HUES48 (cell line): Measurements from ENCODE around the gene TCEA2.

Experiments used
- H3K27ac ChIP-seq: one replicate; pipeline ENCODE4 v1.7.0; 2013; ENCODE audit warnings: low read depth, low read length, inconsistent platforms
- H3K27me3 ChIP-seq: 2 replicates; pipeline ENCODE4 v1.6.1; 2013; ENCODE audit warnings: mild to moderate bottlenecking, low read length; ENCODE audit not compliant: control insufficient read depth, insufficient read depth
- H3K36me3 ChIP-seq: 2 replicates; pipeline ENCODE4 v1.6.1; 2013; ENCODE audit warnings: low read length; ENCODE audit not compliant: control insufficient read depth, insufficient read depth
- H3K4me1 ChIP-seq: 2 replicates; pipeline ENCODE4 v1.6.1; 2013; ENCODE audit warnings: mild to moderate bottlenecking, low read length; ENCODE audit not compliant: control insufficient read depth, insufficient read depth
- H3K4me3 ChIP-seq: 2 replicates; pipeline ENCODE4 v1.5.1; 2013; ENCODE audit warnings: mild to moderate bottlenecking, low read depth, low read length
- H3K9ac ChIP-seq: 2 replicates; pipeline ENCODE4 v1.6.1; 2013; ENCODE audit warnings: mild to moderate bottlenecking, low read depth, low read length, moderate library complexity
- H3K9me3 ChIP-seq: 2 replicates; pipeline ENCODE4 v1.6.1; 2013; ENCODE audit warnings: low read length; ENCODE audit not compliant: control insufficient read depth, insufficient read depth

TCEA2 gene

DNA sequence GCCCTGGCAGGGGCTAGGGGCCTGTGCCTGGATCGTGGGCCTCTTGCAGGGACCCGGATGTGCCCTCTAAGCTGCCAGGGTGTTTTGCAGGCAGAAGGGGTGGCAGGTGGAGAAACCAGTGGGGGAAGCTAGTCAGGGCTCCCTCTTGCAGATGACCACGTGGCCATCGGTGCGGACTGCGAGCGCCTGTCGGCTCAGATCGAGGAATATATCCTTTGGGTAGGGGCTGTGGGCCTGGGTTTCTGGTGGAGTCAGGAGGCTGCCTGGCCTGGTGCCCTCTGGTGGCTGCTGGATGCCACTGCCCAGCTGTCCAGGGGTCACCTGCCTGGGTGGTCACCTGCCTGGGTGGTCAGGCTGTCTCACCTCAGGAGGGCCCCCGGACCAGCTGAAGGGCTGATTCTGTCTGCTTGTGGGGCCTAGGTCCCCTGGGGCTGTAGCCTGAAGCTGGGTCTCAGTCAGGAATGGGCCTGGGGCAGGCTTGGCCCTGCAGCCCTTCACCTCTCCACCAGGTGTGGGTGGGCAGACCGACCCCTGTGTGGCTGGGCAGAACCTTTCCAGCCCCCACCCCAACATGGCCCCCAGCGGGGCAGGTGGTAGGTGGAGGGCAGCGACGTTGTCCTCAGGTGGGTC lies 6.7 kb downstream of the TCEA2 start:
- H3K9me3 ChIP-seq = no peaks in the 10 kb centered on the region
- H3K36me3 ChIP-seq = no peaks in the 10 kb centered on the region; the same call in 1 of the 2 replicates
- no peak overlapping the region for H3K27ac ChIP-seq
- H3K4me1 ChIP-seq = peaks cover 10% of the 10 kb centered on the region; the same call in 1 of the 2 replicates
- H3K9ac ChIP-seq = no peak overlapping the region
- no peak overlapping the region for H3K4me3 ChIP-seq
- H3K27me3 ChIP-seq = no peaks in the 10 kb centered on the region

DNA sequence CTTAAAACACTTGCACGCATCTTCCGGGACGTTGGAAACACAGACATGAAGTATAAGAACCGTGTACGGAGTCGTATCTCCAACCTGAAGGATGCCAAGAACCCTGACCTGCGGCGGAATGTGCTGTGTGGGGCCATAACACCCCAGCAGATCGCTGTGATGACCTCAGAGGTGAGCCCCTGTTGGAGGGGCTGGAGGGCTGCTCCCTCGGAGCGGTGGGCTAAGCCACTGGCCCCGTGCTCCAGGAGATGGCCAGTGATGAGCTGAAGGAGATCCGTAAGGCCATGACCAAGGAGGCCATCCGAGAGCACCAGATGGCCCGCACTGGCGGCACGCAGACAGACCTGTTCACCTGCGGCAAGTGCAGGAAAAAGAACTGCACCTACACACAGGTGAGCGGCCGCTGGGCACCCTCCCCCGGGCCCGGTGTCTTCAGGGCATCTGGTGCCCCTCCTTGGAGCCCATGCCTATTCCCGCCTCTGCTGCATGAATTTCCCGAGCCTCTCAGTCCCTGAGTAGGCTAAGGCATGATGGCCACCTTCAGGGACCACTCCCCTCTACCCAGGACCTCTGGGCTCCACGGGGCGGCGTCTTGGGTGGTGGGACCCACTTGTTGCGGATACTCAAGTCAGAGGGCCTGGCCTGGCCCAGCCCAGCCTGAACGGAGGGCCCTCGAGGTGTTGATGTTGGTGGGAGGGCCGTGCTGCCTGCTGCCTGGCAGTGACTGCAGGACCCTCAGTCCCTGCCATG lies 7.4 kb downstream of the TCEA2 start:
- Histone ChIP-seq H3K9ac (no peak overlapping the region), H3K27me3 (no peaks in the 10 kb centered on the region), H3K36me3 (no peaks in the 10 kb centered on the region; the same call in 1 of the 2 replicates), H3K27ac (no peak overlapping the region), H3K4me3 (no peak overlapping the region), H3K9me3 (no peaks in the 10 kb centered on the region), H3K4me1 (peaks cover 10% of the 10 kb centered on the region; the same call in 1 of the 2 replicates)

DNA sequence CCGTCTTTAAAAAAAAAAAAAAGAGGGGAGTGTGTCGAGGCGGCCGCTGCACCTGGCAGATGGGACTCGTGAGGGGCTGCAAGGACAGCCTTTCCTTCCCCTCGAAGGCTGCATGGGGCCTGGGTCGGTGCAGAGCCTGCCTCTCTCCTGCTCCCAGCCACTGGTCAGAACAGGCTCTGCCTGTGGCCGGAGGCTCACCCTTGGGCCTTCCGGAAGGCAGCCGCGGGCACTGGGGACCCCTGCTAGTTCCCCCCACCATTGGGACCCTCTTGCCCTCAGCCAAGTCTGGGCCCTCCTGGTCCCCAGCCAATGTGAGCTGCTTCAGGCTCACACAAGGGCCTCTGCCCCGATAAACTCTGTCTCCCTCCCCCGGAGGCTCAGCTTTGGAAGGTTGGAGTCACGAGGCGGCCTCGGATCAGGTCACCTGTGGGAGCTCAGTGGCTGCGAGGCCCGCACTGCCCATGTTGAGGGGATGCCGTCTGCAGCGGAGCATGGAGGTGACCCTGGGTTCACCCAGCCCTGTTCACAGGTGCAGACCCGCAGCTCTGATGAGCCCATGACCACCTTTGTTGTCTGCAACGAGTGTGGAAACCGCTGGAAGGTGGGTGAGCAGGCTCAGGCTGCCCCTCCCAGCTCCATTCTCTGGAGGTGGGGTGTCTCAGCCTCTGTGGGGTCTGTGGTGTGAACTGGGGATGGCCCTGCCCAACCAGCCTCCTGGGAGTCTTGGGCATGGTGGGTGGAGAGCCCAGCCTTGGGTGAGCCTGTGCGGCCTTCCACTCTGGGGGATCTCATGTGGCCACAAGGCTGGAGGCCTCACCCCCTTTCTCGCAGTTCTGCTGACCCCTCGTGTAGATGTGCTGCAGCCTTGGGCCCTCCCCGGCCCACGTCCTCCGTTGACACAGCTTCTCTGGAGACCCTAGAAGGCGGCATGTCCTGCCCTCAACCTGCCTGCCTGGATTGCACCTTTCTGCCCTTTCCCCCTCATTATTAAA lies 8.6 kb downstream of the TCEA2 start:
- peaks cover 2% of the 10 kb centered on the region; the same call in 1 of the 2 replicates for H3K4me1 ChIP-seq
- no peaks in the 10 kb centered on the region for H3K27me3 ChIP-seq
- no peak overlapping the region for H3K27ac ChIP-seq
- H3K9me3 ChIP-seq = no peaks in the 10 kb centered on the region
- H3K9ac ChIP-seq = no peak overlapping the region
- no peaks in the 10 kb centered on the region; the same call in 1 of the 2 replicates for H3K36me3 ChIP-seq
- H3K4me3 ChIP-seq = no peak overlapping the region

DNA sequence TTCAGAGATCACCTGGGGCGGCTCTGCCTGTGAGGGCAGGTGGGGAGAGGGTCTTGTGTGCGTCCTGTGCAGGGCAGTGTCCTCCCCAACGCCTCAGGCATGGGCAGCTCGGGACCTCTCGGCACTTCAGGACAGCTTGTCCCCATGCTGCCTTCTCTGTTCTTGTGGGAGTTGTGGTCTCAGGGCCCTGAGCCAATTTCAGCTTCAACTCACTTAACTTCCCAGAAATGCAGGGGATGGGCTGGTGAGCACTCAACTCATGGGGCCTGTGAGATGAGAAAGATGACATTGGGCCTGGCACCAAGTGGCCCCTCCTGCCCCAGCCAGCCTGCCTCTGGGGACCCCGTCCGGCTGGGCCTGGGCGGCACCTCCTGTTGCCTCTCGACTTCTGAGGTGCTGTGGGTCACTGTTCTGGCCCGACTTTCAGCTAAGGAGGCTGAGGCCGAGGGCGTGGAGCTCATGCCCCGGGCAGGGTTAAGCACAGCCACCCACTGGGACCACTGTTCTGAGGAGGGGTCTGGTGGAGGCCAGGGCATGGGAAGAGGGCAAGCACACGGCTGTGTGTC lies 9.6 kb downstream of the TCEA2 start:
- no peak overlapping the region for H3K9ac ChIP-seq
- H3K36me3 ChIP-seq = no peaks in the 10 kb centered on the region; the same call in 1 of the 2 replicates
- no peak overlapping the region for H3K4me3 ChIP-seq
- no peak overlapping the region for H3K27ac ChIP-seq
- peaks cover 2% of the 10 kb centered on the region; the same call in 1 of the 2 replicates for H3K4me1 ChIP-seq
- H3K9me3 ChIP-seq = no peaks in the 10 kb centered on the region
- no peaks in the 10 kb centered on the region for H3K27me3 ChIP-seq

DNA sequence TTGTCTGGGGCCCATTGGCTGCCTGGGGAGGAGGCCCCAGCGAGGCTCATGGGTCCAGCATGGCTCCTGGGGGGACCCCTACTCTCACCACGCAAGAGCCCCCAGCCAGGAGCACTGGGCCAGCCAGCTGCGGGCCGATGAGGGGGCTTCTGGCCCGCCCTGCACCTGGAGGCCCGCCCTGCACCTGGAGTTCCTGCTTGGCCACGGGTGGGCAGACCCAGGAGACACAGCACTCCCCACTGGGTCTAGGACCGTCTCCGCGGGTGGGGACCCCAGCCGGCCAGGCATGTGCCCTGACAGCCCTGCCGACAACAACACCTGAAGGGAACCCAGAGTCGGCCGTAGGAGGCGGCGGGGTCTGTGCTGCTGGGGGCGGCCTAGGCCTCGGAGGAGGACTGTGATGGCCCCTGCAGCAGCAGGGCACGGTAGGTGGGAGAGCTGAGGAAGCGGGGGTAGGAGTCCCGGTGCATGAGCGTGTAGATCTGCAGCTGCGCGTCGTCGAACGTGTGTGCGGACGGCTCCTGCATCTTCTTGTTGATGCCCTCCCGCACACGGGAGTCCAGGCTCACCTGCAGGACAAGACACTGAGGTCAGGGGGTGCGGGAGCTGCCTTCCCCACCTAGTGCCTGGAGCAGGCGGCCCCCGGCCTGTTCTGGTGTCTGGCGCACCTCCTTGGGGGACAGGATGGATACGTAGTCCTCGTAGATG lies 10.6 kb downstream of the TCEA2 start:
- no peaks in the 10 kb centered on the region; the same call in 1 of the 2 replicates for H3K36me3 ChIP-seq
- no peaks in the 10 kb centered on the region for H3K9me3 ChIP-seq
- H3K4me3 ChIP-seq = no peak overlapping the region
- no peak overlapping the region for H3K27ac ChIP-seq
- peaks cover 2% of the 10 kb centered on the region; the same call in 1 of the 2 replicates for H3K4me1 ChIP-seq
- H3K9ac ChIP-seq = no peak overlapping the region
- no peaks in the 10 kb centered on the region for H3K27me3 ChIP-seq

DNA sequence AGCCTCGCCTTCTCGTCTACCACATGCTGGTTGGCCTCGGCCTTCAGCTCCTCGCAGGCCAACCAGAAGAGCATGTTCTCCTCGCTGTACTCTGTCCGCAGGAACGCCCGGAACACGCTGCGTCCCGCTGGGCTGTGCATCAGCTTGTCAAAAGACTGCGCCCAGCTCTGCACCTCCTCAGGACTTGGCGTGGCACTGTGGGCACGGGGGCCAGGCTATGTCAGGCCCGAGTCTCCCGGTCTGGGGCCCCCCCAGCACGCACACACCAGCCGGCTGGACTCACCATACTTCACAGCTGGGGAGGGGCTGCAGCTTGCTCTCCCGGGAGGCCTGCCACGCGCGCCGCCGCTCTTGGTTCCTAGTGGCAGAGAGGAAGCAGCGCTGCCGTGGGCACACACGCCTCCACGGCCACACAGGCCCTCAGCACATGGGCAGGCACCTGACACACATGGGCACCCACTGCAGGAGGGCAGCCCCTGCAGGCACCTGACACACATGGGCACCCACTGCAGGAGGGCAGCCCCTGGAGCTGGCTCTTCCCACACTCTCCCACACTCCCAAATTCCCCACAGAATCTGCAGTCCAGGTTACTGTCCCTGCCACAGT lies 11.3 kb downstream of the TCEA2 start:
- no peak overlapping the region for H3K9ac ChIP-seq
- peaks cover 5% of the 10 kb centered on the region; the same call in 1 of the 2 replicates for H3K4me1 ChIP-seq
- H3K27ac ChIP-seq = no peak overlapping the region
- no peaks in the 10 kb centered on the region for H3K9me3 ChIP-seq
- H3K36me3 ChIP-seq = no peaks in the 10 kb centered on the region; the same call in 1 of the 2 replicates
- no peaks in the 10 kb centered on the region for H3K27me3 ChIP-seq
- no peak overlapping the region for H3K4me3 ChIP-seq

DNA sequence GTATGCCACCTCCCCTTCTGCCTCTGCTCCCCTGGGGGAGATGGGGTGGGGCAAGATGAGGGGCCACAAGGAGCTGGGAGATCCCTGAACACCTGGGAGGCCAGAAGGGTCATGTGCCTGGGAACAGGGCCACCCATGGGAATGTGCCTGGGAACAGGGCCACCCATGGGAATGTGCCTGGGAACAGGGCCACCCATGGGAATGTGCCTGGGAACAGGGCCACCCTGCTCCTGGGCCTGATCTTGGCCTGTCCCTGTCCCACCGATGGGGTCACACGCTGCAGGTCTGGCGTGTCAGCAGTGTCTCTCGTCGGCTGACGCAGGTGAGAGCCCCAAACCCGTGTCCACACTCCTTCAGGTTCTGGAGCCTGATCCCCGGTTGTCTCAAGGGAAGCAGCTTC lies 12.0 kb downstream of the TCEA2 start:
- Histone ChIP-seq H3K4me1 (peaks cover 3% of the 10 kb centered on the region; the same call in 1 of the 2 replicates), H3K4me3 (no peak overlapping the region), H3K27ac (no peak overlapping the region), H3K9me3 (no peaks in the 10 kb centered on the region), H3K27me3 (no peaks in the 10 kb centered on the region), H3K9ac (no peak overlapping the region), H3K36me3 (no peaks in the 10 kb centered on the region; the same call in 1 of the 2 replicates)

DNA sequence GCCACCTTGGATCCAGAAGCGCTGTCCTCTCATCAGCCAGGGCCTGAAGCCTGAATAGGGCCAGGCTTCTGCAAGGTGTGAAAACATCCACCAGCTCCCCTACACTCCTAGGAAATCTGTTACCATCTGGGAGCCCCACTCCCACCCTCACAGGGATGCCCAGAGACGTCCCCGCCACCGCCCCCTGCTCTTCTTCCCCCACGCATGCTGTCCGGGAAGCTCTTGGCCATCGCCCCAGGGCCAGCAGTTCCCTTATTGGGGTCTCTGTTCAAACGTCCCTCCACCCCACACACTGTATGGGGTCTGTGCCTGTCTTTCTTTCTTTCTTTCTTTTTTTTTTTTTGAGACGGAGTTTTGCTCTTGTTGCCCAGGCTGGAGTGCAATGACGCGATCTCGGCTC lies 12.6 kb downstream of the TCEA2 start:
- no peak overlapping the region for H3K4me3 ChIP-seq
- H3K27me3 ChIP-seq = peaks cover 6% of the 10 kb centered on the region
- no peaks in the 10 kb centered on the region for H3K9me3 ChIP-seq
- no peak overlapping the region for H3K27ac ChIP-seq
- no peak overlapping the region for H3K9ac ChIP-seq
- no peaks in the 10 kb centered on the region; the same call in 1 of the 2 replicates for H3K36me3 ChIP-seq
- peaks cover 5% of the 10 kb centered on the region; the same call in 1 of the 2 replicates for H3K4me1 ChIP-seq

DNA sequence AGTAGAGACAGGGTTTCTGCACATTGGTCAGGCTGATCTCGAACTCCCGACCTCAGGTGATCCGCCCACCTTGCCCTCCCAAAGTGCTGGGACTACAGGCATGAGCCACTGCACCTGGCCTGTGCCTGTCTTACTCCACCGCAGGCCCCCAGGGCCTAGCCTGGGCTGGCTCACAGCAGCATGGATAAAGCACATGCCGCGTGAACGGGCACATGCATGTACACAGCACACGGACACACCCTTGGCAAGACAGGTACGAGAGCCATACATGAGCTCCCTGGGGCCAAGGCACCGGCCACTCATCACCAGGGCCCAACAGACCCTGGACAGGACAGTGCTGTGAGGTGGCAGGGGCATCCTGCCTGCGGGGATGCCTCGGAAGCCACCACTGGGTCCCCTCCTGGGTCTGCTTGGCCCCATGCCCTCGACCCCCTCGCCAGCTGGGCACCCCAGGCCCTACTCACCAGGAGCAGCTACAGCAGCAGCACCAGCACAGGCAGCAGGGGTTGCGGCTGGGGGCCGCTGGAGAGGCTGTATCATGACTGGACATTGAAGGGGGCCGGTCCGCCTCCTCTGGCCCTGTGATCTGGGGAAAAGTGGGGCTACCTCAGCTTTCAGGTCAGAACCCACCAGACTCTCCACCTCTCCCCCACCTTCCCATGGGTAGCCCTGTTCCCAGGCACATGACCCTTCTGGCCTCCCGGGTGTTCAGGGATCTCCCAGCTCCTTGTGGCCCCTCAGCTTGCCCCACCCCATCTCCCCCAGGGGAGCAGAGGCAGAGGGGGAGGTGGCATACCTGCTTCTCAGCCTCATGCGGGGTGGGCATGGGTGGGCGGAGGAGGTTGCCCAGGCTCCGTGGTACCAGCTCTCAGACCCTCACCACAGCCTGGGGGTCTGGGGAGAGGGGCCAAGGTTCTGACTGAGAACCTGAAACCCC lies 13.3 kb downstream of the TCEA2 start:
- H3K36me3 ChIP-seq = no peaks in the 10 kb centered on the region; the same call in 1 of the 2 replicates

More for the DNA sequence above, 13.3 kb downstream of the TCEA2 start:
- Histone ChIP-seq H3K4me3 (no peak overlapping the region), H3K27me3 (peaks cover 13% of the 10 kb centered on the region), H3K9ac (no peak overlapping the region), H3K4me1 (peaks cover 6% of the 10 kb centered on the region; the same call in 1 of the 2 replicates), H3K27ac (no peak overlapping the region), H3K9me3 (no peaks in the 10 kb centered on the region)
